Hindlimb muscle (tissue), 1 donor: Measurements from ENCODE around the gene MAPK10. TPM values are rescaled to one million over a fixed set of nuclear protein-coding genes. Genes with fewer than 3 reads are reported as not detected.
A peak's percentile ranks its signal among the peaks of the same experiment; 100 is the strongest.

ENCODE experiments used
- DNase-seq: peaks from one replicate; pipeline ENCODE4 v3.0.0-alpha.2; 2013
- polyA plus RNA-seq: library from polyadenylated mRNA; unstranded; fragments of 120-200 nt; gene quantifications from one replicate; pipeline ENCODE4 v1.2.1, GENCODE V29; 2013; ENCODE audit not compliant: insufficient read length

The MAPK10 gene
- polyA plus RNA-seq, result 2.8 TPM

DNA sequence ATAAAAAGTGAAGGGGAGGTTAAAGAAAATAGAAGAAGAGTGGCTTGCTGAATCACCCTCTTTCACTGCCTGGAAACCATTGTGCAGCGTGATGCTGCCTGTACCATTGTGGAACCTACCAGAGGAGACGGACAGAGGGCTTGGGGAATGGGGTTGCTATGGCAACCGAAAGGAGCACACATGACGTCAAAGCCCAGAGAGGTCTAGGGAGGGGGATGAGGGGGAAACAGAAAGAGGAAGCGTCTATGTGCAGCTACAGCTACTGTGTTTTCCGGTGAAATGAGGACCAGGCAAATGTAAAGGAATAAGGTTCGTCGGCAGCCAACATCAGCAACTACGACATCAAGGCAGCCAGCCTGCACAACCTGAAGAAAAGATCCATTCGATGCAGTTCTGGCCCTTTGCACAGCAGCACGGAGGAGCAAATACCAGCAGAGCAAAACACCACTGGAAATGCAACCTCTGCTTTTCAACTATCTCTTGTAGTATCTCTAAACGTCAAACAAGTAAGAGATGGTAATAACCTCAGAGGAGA, at the start of gene MAPK10:
MAPK10 (minus strand) TSS at position 110 of the 535 bp plus-strand sequence.
- DNase-seq, result peak; percentile 85

DNA sequence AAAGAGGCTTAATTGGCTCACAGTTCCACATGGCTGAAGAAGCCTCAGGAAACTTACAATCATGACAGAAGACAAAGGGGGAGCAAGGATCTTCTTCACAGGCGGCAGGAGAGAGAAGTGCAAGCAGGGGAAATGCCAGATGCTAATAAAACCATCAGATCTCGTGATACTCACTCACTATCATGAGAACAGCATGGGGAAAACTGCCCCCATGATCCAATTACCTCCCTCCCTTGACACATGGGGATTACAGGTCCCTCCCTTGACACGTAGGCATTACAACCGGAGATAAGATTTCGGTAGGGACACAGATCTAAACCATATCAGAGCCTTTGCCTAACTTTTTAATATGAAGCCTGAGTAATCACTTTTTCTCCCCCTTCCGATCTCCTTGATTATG, 43.7 kb upstream of the MAPK10 start:
- no peak for DNase-seq

DNA sequence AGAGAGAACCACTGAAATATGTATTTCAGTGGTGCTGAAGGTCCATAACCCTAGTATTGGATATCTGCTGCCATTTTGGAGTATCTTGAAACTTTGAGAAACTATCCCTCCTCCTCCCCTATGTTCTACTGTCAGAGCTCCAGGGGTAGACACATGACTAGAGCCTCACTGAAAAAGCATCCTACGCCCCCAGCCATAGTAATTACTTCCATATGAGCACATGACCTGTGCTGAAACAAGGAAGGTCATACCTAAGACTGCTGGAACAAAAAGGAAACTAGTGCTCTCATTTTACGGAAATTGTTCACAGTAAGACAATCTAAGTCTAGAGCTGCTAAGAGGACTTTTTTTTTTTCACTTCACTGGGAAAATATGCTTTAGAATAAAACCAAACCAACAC, 42.0 kb upstream of the MAPK10 start:
- no peak for DNase-seq

DNA sequence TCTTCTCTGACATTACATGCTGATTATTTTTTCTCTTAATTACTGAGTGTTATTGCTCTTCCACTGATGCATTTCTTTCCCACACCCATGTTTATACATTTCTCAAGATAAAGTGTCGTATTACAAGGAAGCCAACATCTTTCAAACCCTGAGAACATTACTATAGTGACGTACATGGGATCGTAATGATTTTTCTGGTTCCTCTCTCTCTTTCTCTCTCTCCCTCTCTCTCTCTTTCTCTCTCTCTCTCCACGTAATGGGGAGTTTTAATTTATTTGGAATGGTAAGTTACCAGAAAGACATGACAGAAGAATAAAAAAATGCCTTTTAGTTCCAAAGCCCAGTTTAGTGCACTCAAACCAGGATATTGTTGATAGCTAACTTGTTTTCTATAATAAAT, 40.4 kb upstream of the MAPK10 start:
- no peak for DNase-seq

DNA sequence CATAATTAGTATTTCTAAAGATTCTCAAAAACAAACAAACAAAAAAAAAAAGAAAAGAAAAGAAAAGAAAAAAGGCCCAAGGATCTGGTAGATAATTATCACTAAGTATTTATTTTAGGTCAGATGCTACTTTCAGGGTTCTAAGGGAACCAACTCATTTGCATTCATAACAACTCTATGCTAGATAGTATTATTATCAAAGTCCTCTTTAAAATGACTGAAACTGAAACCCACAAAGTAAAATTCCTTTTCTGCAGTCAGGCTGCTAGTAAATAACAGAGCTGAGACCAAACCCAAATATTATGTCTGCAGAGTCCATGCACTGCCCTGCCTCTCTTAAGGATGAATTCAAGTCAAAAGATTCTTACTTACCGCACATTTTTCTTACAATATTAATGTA, 38.3 kb upstream of the MAPK10 start:
- no peak for DNase-seq

DNA sequence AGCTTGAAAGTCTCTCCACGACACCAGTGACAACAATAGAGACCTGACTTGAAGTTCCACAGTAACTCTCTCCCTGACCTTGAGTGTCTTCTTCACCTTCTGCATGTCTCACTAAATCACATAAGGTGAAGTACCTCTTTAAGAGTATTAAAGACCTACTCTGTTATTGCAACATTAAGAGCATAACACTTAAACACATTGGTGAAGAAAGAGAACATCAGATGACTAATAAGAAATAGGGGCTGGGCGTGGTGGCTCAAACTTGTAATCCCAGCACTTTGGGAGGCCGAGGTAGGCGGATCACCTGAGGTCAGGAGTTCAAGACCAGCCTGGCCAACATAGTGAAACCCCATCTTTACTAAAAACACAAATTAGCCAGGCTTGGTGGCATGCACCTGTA, 33.9 kb upstream of the MAPK10 start:
- no peak for DNase-seq

DNA sequence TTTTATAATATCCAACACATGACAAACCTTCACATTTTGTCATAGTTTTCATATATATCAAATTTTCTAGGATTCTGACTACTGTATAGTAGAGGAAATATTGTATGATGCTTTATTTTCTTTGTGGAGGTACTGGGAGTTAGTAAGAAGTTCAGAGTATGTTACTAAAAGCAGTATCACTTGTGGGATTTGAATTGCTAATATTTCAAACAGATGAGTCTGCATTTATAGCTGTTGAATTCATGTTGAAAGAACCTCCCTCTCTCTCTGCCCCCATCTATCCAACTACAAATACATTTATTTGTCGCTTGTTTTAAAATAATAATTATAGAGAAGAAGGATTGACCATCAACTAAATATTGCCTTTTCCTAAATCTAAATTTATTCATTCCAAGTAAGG, 29.8 kb upstream of the MAPK10 start:
- no peak for DNase-seq

DNA sequence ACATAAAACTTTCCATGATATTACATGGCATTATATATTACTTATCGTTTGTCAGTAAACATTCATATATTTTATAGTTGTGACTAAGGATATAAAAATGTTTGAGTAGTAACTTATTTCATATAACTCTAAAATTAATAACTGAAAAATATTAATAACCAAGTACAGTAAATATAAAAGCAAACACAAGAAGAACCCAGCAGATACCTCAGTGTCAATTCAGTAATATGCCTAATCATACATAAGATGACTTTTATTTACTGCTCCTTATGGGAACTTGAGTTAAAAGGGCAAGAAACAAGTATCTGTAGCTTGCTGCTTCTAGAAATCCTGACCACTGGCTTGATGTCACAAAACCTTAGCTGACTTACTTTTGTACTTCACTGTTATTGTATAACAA, 28.4 kb upstream of the MAPK10 start:
- no peak for DNase-seq

DNA sequence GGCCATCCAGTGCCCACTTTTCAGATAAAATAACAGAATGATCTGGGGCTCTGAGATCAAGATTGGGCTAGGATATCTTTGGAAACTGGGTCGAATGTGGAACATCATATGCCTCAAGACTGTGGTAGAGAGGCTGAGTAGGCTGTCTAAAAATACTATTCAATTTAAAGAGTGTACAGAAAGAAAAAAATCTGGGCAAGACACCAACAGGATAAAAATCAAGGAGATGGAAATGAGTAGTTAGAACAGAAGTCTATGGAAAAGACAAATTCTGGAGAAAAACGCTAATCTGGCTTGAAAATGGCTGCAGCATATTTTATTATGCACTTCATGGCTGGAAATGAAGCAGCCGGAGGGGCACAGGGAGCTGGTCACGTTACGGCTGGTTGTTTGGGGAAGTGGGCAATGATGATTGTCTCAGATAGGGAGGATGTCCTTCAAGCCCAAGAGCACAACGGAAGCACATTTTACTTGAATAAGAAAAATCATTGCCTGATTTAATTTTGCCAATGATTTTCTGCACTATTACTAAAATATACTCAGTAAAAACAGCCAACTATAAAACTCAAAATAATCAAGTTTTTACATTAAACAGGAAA, 27.1 kb upstream of the MAPK10 start:
- no peak for DNase-seq

DNA sequence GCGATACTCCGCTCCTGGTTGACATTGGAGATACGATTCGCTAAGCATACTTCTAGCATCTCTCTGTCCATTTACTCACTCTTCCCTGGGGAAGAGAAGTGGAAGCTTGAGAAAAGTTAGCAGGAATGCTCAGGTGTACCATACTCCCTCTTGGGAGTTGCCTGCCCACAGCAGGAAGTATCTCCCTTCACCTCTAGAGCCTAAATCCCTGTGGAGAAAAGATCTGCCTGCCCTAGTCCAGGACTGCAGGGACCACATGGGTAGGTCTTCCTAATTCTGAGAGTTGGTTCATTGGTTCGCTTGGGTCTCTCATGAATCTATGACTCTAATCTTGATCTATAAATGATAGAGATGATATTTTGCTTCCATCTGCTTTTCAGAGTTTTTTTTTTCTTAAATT, 26.3 kb upstream of the MAPK10 start:
- DNase-seq, result no peak

DNA sequence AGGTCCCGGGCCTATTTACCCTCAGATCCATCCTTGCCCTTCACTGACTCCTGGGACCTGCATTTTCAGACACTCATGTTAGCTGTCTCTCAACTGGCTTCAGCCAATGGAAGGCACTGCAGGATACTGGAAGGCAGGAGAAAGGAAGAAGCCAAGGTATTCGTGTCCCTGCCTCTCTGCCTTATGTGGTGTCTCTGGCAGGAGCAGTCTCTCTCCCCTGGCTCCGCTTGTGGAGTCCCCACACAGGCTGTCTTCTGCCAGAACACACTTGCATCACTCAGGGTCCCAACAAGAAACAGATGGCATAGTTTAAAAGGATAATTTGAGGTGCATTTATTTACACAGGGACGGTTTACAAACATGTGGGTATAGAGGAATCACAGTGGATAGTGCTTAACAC, 21.6 kb upstream of the MAPK10 start:
- DNase-seq, result no peak

DNA sequence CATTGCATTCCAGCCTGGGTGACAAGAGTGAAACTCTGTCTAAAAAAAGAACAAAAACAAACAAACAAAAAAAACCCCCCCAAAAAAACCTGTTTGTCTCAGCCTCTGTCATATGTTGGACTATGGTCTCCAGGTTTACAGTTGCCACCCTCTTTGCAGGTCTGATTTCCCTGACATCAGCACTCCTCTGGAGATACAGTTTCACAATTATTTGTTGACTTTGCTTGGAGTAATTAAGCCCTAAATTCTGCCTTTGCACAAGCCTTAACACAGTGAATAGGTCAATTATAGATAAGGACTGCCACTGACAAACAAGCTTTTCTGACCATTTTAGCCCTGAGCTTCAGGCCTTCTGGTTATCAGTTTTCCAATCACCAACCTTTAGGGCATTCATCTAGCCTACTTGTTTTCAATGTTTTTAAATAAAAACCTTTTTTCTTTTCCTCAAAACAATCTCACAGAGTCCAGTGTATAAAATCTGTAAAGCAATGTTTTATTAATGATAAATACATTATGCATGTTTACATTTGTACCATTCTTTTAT, 20.4 kb upstream of the MAPK10 start:
- no peak for DNase-seq

DNA sequence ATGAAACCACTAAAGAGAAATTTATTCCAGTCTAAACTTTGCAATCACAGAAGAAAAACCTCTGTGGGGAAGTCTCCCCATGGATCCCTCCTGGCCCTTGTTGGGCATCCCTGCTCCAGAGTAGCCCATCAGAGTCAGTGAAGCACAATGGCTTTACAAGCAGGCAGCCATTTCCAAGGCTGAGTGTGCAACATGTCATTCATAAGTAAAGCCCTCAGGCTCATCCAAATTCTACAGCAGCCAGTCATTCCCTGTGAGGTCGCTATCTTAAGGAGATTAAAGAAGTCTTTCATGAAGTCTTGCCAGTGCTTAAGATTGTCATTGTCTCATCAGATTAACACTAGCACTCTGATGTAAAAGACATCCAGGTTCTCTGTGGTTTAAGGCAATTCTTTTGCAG, 17.0 kb upstream of the MAPK10 start:
- DNase-seq, result no peak

DNA sequence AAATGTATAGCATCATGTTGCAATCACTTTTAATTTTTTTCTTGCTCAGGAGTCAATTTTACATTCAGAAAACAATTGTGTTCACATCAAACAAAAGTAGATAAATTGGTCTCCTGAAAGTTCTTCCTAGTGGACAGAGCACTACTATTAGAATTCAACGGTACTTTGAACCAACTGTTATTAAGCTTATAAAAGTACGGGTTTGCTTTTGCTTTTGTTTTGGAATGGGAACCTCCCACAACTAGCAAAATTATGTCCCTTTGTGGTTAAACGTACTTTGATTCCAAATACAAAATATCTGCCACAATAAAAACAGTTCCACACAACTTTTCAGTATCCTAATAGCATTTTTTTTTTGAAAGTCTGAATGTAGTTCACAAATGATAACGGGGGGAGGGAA, 8.6 kb upstream of the MAPK10 start:
- DNase-seq, result no peak

DNA sequence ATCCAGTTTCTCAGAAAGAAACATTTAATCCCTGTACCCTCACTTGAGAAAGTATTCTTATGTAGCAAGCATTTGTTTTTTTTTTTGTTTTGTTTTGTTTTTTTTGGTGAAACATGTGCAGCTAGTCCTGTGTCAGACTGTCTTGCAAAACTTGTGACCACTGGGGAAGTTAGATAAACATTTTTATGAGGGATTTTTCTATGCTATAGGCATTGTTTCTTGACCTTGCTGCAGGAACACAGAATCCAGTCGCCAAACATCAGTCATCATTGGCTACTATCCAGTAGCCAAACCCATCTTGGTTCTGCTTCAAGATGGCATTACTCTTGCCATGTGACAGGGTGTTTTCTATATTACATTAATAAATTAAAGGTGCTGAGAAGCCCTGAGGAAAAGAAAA, 7.7 kb upstream of the MAPK10 start:
- no peak for DNase-seq

DNA sequence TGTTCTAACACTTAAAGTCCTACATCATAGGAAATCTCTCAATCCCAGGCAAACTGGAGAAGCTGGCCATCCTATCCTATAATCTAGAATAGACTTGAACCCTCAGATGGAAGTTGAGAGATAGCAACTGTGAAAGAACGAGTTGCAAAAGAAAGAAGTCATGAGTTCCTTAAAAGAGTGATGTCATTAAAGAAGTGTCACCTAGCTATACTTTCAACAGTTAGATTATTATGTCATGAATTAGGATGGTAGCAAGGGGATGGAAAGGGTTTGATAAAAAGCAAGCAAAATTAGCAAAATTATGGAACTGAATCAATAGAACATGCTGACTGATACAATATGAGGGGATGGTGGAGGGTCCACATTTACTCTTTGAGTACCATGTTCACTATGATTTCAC, 7.1 kb upstream of the MAPK10 start:
- no peak for DNase-seq

DNA sequence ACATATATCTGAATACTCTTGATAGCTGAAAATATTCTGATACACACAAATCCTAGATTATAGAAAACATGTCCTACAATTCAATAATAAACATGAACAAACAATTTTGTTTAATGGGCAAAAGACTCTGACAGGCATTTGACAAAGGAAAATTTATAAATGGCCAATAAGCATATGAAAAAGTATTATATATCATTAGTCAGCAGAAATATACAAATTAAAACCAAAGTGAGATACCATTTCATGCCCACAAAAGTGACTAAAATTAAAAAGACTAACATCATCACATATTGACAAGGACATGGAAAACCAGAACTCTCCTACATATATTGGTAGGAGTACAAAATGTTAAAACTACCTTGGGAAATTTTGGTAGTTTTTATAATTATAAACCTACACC, 2.7 kb upstream of the MAPK10 start:
- no peak for DNase-seq

DNA sequence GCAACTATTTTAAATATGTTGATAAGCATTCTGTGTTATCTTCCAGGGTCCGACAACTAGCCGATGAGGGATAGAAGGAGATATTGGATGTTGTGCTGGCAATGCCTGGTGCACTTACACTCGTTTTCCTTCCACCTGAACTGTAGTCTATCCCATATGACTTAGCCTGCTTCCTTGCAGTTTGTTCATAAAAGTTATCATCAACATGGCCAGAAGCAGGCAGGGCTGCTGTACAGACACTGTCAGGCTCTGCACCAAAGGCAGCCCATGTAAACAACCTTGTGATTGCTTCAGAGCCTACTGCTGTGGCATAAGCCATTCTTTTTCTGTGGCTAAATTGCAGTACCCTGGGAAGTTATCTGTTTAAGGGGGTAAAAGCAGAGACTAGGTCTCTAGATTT, 1.6 kb downstream of the MAPK10 start:
- DNase-seq, result no peak

DNA sequence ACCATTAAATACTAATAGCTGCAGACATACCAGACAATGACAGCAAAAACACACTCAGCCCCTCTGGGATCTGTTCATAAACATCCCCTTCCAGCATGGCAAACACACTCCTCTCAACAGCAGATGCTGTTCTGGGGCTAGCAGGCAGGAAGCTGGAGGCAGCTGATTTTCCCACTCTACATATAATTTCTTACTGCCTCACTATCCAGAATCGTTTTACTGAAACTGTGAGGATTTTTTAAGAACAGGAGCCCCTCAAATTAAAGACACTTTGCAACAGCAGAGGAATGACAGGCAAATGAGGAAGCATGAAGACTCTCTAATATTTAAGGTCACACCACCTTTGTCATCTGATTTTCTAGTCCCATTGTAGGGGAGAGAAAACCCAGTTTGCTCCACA, 2.2 kb downstream of the MAPK10 start:
- no peak for DNase-seq

DNA sequence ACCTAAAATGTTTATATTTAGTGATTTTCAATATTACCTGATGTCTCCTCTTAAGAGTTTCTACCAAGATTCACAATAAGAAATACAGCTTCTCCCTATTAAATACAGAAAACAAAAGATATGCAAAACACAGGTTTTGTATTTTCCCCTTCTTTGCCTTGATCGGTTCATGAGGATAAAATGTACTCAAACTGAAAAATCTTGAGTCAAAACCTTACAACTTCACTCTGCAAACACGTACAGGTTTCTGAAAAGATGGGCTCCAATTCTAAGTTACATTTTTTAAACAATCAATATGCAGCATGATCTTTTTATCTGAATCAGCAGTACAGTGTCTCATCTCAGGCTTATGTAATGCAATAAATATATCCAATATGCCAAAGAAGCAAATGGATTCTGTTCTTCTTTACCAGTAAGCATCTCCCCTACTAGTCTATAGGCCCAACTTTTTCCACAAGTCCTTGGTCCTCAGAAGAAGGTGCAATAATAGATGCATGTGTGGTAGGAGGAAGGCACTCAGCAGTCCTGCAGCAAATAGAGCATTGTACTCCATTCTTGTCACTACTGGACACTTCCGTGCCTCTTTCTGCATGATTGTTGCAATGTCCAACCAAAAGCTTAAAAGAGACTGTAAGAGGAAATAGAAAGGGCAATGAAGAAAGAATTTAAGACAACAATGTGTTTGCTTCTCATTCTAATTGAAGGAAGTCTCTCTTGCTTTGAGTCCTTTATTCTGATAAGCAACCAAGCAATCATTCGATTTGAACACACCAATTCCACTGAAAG, 3.2 kb downstream of the MAPK10 start:
- no peak for DNase-seq

DNA sequence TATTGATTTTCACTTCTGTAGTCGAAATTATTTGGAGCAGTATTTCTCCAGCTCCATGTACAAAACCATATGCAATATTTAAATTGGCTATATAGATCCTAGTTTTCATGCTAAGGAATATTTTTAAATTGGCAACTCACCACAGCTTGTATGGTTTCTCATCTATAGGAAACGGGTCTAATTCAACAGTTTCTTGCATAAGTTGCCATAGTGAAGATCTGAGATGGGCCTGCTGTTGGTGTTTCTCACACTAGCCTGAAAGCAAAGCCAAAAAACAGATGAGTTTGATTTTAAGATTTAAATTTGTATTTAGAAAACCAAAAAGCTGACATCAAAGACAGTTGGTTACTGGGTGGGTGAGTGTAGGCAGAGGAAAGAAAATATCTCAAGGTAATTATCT, 5.5 kb downstream of the MAPK10 start:
- no peak for DNase-seq

DNA sequence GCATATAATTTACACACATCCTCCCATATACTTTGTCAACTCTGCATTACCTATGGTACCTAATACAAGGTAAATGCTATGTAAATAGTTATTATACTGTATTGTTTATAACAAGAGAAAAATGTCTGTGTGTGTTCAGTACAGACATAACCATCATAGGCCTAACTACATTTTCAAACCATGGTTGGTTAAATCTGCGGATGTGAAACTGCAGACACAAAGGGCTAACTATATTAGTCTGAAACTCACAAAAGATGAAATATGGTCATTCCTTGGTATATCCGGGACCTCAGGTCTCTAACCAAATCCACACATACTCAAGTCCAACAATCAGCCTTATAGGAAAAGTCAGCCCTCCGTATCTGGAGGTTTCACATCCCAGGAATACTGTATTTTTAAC, 13.5 kb downstream of the MAPK10 start:
- no peak for DNase-seq

DNA sequence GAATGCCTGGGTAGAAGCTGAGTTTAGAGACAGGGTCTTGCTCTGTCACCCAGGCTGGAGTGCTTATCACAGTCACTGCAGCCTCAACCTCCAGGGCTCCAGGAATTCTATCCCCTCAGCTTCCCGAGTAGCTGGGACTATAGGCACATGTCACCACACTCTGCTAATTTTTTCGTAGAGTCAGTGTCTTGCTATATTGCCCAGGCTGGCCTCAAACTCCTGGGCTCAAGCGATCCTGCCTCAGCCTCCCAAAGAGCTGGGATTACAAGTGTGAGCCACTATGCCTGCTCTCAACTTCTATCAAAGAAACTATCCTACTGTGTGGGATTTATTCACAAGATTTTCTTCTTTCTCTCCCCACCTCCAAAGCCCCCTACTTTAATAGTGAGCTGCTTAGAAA, 15.7 kb downstream of the MAPK10 start:
- DNase-seq, result no peak

DNA sequence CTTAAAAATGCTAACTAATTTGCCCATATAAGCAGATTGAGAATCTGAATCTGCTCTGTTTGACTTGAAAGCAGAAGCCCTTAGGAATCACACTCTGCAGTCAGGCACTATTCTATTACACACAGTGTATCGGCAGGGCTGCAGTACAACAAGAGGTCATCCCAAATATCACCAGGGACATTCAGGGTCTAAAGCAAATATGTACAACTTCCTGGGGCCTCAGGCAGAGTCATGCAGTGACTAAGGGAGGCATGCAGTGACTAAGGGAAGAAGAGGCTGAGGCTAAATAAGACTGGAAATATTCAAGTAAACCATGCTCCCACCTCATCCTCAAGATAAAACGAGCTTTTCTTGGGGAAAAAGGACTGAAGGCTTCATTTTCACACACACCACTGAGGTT, 20.9 kb downstream of the MAPK10 start:
- no peak for DNase-seq
